Measurements from ENCODE around the gene DACT1. TPM values are rescaled to one million over a fixed set of nuclear protein-coding genes. Genes with fewer than 3 reads are reported as not detected.

DACT1 gene
- total and polyA plus RNA-seq, 2 experiments from 2014 or later: 6.8 to 26.9 TPM

GRCh38 chr14:58671024-58671423 lies 33.3 kb downstream of the DACT1 start:
- no peaks in the 10 kb centered on the region for H3K79me2 ChIP-seq (ENCODE audit: insufficient read depth)
- H3K9ac ChIP-seq: no peak overlapping the region
- H3K4me3 ChIP-seq: no peak overlapping the region
- 93 to 96% methylated on average over 1 of the region's 1 CpG for WGBS, 2 experiments (ENCODE audit: low coverage in 1 of 2, low lambda C conversion rate in 2 of 2, missing lambda C conversion rate in 2 of 2)
- no peaks in the 10 kb centered on the region for H3K4me1 ChIP-seq (ENCODE audit: insufficient read depth)
- H3K27ac ChIP-seq: no peak overlapping the region
- in situ Hi-C loops (cut with MboI): no loop called here
- no peaks in the 10 kb centered on the region for H4K20me1 ChIP-seq (ENCODE audit: insufficient read depth)
- DNase-seq: no peak
- H3K36me3 ChIP-seq (ENCODE audit: low read depth): no peaks in the 10 kb centered on the region
- no peaks in the 10 kb centered on the region for H3F3A ChIP-seq (ENCODE audit: insufficient read depth)
- H3K4me2 ChIP-seq (ENCODE audit: unreplicated experiment): no peak overlapping the region
- no peaks in the 10 kb centered on the region for H3K9me3 ChIP-seq (ENCODE audit: low read depth)
- no peaks in the 10 kb centered on the region for H3K27me3 ChIP-seq (replicated peaks; ENCODE audit: insufficient read depth)
- TF ChIP-seq EZH2 (IDR thresholded peaks at IDR 0.05; ENCODE audit: insufficient read depth, poor library complexity, severe bottlenecking) (no peak), EZH2phosphoT487 (IDR thresholded peaks at IDR 0.05; ENCODE audit: insufficient read depth, low read depth) (no peak)
- H3K9me2 ChIP-seq (ENCODE audit: insufficient read depth): no peaks in the 10 kb centered on the region
- H2AFZ ChIP-seq: no peak overlapping the region

GRCh38 chr14:58671436-58671835 lies 33.7 kb downstream of the DACT1 start:
- H3K27me3 ChIP-seq (replicated peaks; ENCODE audit: insufficient read depth): no peaks in the 10 kb centered on the region
- H3K27ac ChIP-seq: no peak overlapping the region
- H3K4me3 ChIP-seq: no peak overlapping the region
- TF ChIP-seq EZH2 (IDR thresholded peaks at IDR 0.05; ENCODE audit: insufficient read depth, poor library complexity, severe bottlenecking) (no peak), EZH2phosphoT487 (IDR thresholded peaks at IDR 0.05; ENCODE audit: insufficient read depth, low read depth) (no peak)
- H3F3A ChIP-seq (ENCODE audit: insufficient read depth): no peaks in the 10 kb centered on the region
- no peak overlapping the region for H2AFZ ChIP-seq
- no peak overlapping the region for H3K4me2 ChIP-seq (ENCODE audit: unreplicated experiment)
- H3K36me3 ChIP-seq (ENCODE audit: low read depth): no peaks in the 10 kb centered on the region
- H3K79me2 ChIP-seq (ENCODE audit: insufficient read depth): no peaks in the 10 kb centered on the region
- DNase-seq: no peak
- 44 to 60% methylated on average over 4 of the region's 4 CpGs for WGBS, 2 experiments (ENCODE audit: low coverage in 1 of 2, low lambda C conversion rate in 2 of 2, missing lambda C conversion rate in 2 of 2)
- in situ Hi-C loops (cut with MboI): no loop called here
- no peaks in the 10 kb centered on the region for H4K20me1 ChIP-seq (ENCODE audit: insufficient read depth)
- no peaks in the 10 kb centered on the region for H3K4me1 ChIP-seq (ENCODE audit: insufficient read depth)
- H3K9ac ChIP-seq: no peak overlapping the region
- H3K9me2 ChIP-seq (ENCODE audit: insufficient read depth): no peaks in the 10 kb centered on the region
- H3K9me3 ChIP-seq (ENCODE audit: low read depth): no peaks in the 10 kb centered on the region

- in situ Hi-C loops (cut with MboI): no loop called here
- no peak for DNase-seq
- 71 to 74% methylated on average over 2 of the region's 2 CpGs for WGBS, 2 experiments (ENCODE audit: low coverage in 1 of 2, low lambda C conversion rate in 2 of 2, missing lambda C conversion rate in 2 of 2)
Measured at GRCh38 chr14:58673722-58674121, 36.0 kb downstream of the DACT1 start.

GRCh38 chr14:58677001-58677400 lies 39.2 kb downstream of the DACT1 start:
- TF ChIP-seq EZH2phosphoT487 (IDR thresholded peaks at IDR 0.05; ENCODE audit: insufficient read depth, low read depth): no peak
- Histone ChIP-seq H3K79me2 (ENCODE audit: insufficient read depth) (no peaks in the 10 kb centered on the region), H3K36me3 (ENCODE audit: low read depth) (no peaks in the 10 kb centered on the region), H2AFZ (no peak overlapping the region), H3K4me3 (no peak overlapping the region), H3K4me2 (ENCODE audit: unreplicated experiment) (no peak overlapping the region), H3F3A (ENCODE audit: insufficient read depth) (no peaks in the 10 kb centered on the region), H3K27ac (no peak overlapping the region), H3K4me1 (ENCODE audit: insufficient read depth) (no peaks in the 10 kb centered on the region), H3K9me2 (ENCODE audit: insufficient read depth) (no peaks in the 10 kb centered on the region), H4K20me1 (ENCODE audit: insufficient read depth) (no peaks in the 10 kb centered on the region), H3K27me3 (replicated peaks; ENCODE audit: insufficient read depth) (peaks cover 2% of the 10 kb centered on the region; the same call in 1 of the 2 replicates), H3K9me3 (ENCODE audit: low read depth) (no peaks in the 10 kb centered on the region), H3K9ac (no peak overlapping the region)
- in situ Hi-C loops (cut with MboI): no loop called here
- WGBS, 2 experiments (ENCODE audit: low coverage in 1 of 2, low lambda C conversion rate in 2 of 2, missing lambda C conversion rate in 2 of 2): 76 to 80% methylated on average over 5 of the region's 5 CpGs
- no peak for DNase-seq

More at GRCh38 chr14:58673722-58674121, 36.0 kb downstream of the DACT1 start:
- Histone ChIP-seq H3K27me3 (replicated peaks; ENCODE audit: insufficient read depth) (no peaks in the 10 kb centered on the region), H3K4me3 (no peak overlapping the region), H2AFZ (no peak overlapping the region), H3K9me2 (ENCODE audit: insufficient read depth) (no peaks in the 10 kb centered on the region), H3K9me3 (ENCODE audit: low read depth) (no peaks in the 10 kb centered on the region), H3F3A (ENCODE audit: insufficient read depth) (no peaks in the 10 kb centered on the region), H3K9ac (no peak overlapping the region), H3K27ac (no peak overlapping the region), H3K36me3 (ENCODE audit: low read depth) (no peaks in the 10 kb centered on the region), H3K4me1 (ENCODE audit: insufficient read depth) (no peaks in the 10 kb centered on the region), H3K79me2 (ENCODE audit: insufficient read depth) (no peaks in the 10 kb centered on the region), H3K4me2 (ENCODE audit: unreplicated experiment) (no peak overlapping the region), H4K20me1 (ENCODE audit: insufficient read depth) (no peaks in the 10 kb centered on the region)
- TF ChIP-seq EZH2 (IDR thresholded peaks at IDR 0.05; ENCODE audit: insufficient read depth, poor library complexity, severe bottlenecking): no peak
- no peak for TF ChIP-seq EZH2phosphoT487 (IDR thresholded peaks at IDR 0.05; ENCODE audit: insufficient read depth, low read depth)

GRCh38 chr14:58677517-58677916 lies 39.8 kb downstream of the DACT1 start:
- Histone ChIP-seq H3K4me2 (ENCODE audit: unreplicated experiment) (no peak overlapping the region), H3K27ac (no peak overlapping the region), H3K27me3 (replicated peaks; ENCODE audit: insufficient read depth) (peaks cover 6% of the 10 kb centered on the region; the same call in 1 of the 2 replicates), H3K4me3 (no peak overlapping the region), H3K9me2 (ENCODE audit: insufficient read depth) (no peaks in the 10 kb centered on the region), H3K9ac (no peak overlapping the region), H3K79me2 (ENCODE audit: insufficient read depth) (no peaks in the 10 kb centered on the region), H4K20me1 (ENCODE audit: insufficient read depth) (no peaks in the 10 kb centered on the region), H3F3A (ENCODE audit: insufficient read depth) (no peaks in the 10 kb centered on the region), H3K36me3 (ENCODE audit: low read depth) (no peaks in the 10 kb centered on the region), H2AFZ (no peak overlapping the region), H3K9me3 (ENCODE audit: low read depth) (no peaks in the 10 kb centered on the region), H3K4me1 (ENCODE audit: insufficient read depth) (no peaks in the 10 kb centered on the region)
- WGBS, 2 experiments (ENCODE audit: low coverage in 1 of 2, low lambda C conversion rate in 2 of 2, missing lambda C conversion rate in 2 of 2): 78 to 80% methylated on average over 4 of the region's 4 CpGs
- DNase-seq: no peak
- in situ Hi-C loops (cut with MboI): no loop called here
- no peak for TF ChIP-seq EZH2 (IDR thresholded peaks at IDR 0.05; ENCODE audit: insufficient read depth, poor library complexity, severe bottlenecking)
- TF ChIP-seq EZH2phosphoT487 (IDR thresholded peaks at IDR 0.05; ENCODE audit: insufficient read depth, low read depth): no peak
